Measurements from ENCODE around the gene ITGA8.
"Not testable (repeated sequence)": the region's sequence is repeated elsewhere in the genome, so short reads cannot be mapped to it uniquely, and the experiment has no call there.

ITGA8 gene

DNA sequence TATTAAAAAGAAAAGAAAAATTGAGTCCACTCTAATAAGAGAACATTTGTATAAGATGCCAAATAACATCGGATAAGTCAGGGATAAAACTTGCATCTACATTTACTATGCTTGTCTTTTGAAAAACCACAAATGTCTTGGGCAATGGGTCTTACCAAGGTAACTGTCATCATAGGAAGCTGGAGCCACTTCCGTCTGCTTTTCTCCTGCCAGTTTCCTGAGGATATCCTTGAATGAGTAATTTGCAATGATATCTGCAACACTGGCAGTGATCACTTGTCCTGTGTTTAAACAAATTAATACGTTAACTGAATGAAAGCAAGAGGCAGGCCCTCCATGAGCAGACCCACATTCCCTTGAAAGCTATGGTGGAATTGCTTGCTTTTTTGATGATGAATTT, 47.3 kb downstream of the ITGA8 start:
- no peak for DNase-seq

DNA sequence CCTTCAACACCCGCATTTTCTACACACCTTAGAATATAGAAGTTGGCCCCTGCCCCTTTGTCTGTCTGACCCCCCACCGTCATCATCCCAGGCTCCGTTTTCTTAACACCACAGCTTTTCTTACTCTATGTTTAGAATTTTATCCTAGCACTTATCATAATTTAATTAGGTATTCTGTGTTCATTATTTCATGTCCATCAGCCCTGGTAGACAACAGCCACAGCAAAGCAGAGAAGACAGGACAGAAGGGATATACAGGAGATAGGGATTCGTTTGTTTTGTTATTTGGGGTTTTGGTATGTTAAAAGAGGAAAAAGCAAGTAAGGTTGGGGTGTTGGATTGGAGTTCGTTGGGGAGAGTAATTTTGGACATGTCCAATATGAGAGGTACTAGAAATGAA, 48.8 kb downstream of the ITGA8 start:
- DNase-seq, result no peak

DNA sequence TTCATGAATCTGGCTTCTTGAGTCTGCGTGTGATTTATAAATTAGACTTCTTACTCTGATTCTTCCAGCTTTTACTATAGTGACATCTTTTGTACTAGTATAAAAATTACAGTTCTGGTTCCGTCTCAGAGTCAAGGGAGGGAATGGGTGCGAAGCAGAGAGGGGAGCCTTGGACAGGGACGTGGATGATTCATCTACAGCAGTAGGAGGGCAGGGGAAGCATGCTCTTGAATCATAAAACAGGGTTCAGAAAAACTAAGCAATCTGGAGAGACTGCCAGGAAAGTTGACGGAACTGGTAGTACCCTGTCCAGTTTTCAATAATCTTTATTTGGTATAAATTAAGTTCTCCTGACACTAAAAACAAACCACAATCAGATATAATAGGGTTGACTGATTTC, 58.1 kb downstream of the ITGA8 start:
- no peak for DNase-seq

DNA sequence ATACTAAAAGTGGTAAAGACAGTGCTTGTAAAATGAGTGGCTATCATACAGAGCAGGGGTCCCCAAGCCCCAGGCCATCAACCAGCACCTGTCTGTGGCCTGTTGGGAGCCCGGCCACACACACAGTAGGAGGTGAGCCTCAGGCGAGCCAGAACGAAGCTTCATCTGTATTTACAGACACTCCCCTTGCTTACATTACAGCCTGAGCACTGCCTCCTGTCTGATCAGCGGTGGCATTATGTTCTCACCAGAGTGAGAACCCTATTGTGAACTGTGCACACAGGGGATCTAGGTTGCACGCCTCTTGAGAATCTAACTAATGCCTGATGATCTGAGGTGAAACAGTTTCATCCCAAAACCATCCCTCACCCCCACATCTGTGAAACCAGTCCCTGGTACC, 58.7 kb downstream of the ITGA8 start:
- no peak for DNase-seq

- DNase-seq, result no peak
These were observed 61.5 kb downstream of the ITGA8 start for GRCh38 chr10:15658069-15658702.

DNA sequence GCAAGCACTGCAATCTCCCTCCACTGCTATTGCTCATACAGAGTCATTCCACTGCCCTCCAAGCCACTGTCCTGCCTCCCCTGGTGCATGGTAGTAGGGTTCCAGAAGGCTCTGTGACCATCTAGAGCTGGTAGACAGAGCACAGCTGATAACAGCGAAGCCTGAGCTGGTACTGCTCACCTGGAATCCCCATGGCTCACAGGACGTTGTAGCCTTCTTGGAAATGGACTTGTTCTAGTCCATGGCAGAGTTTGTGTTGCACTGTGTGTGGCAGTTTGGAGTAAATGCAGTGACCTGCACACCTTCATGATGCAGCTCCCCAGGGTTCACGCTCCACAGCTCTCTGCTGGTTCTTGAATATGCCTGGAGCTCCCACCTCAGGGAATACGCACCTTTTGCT, 67.0 kb downstream of the ITGA8 start:
- DNase-seq, result no peak

- DNase-seq, result no peak
These were observed 67.6 kb downstream of the ITGA8 start for GRCh38 chr10:15652117-15652516.

DNA sequence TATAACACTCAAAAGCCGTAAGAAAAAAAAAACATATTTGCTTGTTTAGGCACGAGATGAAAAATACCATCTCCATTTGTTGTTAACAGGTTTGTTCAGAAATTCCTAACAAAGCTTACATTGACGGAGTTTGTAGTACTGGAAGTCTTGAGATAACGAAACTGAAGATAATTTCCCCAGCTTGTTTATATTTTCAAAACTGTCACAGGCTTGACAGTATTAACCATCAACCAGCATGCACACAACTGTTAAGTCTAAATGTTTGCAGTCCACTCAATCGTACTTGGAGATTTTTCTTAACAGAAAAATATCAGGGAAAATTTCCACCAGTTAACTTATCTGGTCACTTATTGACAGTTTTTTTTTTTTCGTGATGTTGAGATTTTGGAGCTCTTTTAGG, 68.5 kb downstream of the ITGA8 start:
- no peak for DNase-seq

DNA sequence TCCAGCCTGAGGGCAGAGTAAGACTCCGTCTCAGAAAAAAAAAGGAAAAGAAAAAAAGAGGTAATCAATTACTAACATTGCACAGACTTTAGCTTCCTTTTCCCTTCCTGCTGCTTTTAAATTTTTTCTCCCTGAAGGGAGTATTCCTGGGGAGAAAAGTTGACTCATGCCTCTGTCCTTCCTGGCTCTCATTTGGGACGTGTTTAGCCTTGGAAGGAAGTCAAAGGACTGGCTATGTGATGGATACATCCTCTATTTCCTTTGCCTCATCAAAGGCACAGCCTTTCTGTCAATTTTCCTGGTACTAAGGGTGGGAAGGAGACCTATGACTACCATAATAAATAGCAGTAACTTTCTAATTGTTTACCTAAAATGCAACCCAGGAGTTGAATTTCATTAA, 77.6 kb downstream of the ITGA8 start:
- DNase-seq, result no peak

GRCh38 chr10:15640536-15641085, 79.1 kb downstream of the ITGA8 start:
- DNase-seq, result no peak

DNA sequence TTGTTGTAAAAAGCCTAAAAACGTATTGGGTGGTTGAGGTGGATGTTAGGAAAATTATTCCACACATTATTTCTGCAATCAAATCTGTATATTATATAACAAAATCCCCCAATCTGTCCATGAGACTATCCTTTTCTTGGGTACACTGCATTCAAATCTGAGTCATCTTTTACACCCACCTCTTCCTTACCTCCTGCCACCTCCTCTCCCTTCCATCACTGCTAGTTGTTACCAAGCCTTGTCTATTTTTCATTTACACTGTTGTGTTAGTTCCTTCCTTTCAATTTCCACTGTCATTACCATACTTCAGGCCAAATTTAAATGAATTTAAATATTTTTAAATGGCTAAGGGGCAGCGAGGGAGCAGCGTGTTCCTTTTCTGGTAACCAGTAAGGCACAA, 83.3 kb downstream of the ITGA8 start:
- no peak for DNase-seq

DNA sequence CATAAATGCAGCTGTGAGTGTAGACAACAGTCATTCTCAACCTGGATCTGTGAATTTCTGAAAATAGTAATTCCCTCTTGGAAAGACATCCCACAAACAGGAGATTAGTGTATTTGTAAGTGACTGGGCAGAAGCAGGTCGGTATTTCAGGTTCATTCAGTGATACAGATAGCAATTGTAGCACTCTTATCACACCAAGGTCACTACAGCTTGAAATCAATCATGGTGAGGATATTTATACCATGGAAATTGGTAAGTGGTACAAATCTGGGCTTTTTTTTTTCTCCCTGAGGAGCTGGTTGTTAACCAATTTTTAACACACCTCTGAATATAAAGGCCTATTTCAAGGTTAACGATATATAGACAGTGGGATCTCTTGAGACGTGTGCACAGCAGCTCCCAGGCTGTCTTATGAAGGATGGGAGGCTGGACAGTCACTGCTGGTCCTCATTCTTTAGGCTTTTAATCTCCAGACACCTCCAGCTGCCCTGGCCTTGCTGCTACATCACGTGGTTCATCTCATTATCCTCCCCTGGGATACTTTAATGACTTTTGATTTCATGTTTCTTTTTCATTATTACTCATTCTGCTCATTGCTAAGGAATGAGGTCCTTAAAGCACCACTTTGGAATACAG, 87.1 kb downstream of the ITGA8 start:
- DNase-seq, result no peak

DNA sequence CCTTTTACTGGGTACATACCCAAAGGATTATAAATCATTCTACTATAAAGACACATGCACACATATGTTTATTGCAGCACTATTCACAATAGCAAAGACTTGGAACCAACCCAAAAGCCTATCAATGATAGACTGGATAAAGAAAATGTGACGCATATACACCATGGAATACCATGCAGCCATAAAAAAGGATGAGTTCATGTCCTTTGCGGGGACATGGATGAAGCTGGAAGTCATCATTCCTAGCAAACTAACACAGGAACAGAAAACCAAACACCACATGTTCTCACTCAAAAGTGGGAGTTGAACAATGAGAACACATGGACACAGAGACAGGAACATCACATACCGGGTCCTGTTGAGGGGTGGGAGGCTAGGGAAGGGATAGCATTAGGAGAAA, 88.5 kb downstream of the ITGA8 start:
- not testable (repeated sequence) for DNase-seq

- no peak for DNase-seq
These were observed 89.4 kb downstream of the ITGA8 start for GRCh38 chr10:15630353-15630752.

GRCh38 chr10:15627617-15628196, 92.0 kb downstream of the ITGA8 start:
- no peak for DNase-seq

- no peak for DNase-seq
These were observed 92.8 kb downstream of the ITGA8 start for GRCh38 chr10:15626937-15627336.

DNA sequence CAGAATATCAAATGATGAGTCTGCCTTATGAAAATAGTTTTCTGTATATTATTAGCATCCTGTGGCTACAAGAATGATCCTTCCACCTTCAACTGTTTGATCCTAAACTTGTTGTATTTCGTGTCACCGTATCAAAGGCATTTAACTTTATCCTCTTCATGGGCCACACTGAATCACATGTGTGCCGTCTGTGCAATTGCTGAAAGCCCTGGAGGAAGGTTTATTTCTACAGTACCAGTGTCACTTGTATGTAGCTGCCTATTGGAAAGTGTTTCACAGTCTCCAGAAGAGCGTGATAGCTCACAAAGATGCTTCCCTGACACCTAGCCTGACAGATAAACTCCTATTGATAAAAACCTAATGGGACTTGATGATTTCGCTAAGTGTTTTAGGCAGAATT, 94.5 kb downstream of the ITGA8 start:
- no peak for DNase-seq

GRCh38 chr10:15624401-15625196, 95.1 kb downstream of the ITGA8 start:
- no peak for DNase-seq

DNA sequence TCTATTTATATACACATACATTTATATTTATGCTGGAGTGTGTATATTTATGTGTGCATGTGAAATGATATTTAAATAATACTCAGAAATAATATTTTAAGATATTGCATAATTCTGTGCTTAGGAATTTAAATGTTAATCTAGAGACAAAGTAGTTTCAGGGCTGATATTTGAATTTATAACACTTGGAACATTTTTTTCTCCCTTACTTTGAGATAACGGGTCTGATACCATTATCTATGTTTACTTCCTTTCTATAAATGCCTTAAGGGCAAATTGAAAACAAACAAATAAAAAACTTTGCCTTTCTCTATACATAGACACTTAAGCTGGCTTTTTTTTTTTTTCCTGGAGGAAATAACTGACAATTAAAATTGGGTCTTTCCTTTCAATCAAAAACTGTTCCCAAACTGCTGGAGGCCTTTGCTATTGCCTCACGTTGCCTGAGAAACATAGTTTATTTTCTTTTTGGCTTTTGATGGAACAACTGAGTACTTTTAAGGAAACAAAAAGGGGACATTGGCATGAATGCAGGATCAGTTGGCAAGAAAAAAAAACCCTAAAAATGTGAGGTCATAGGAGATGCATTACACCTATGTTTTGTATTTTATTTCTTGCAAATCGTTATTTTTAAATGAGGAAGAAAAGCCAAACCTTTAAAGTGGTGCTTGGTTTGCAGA, 98.7 kb downstream of the ITGA8 start:
- no peak for DNase-seq

- no peak for DNase-seq
These were observed 99.4 kb downstream of the ITGA8 start for GRCh38 chr10:15620337-15620736.

GRCh38 chr10:15609246-15609645, 110.5 kb downstream of the ITGA8 start:
- no peak for DNase-seq

DNA sequence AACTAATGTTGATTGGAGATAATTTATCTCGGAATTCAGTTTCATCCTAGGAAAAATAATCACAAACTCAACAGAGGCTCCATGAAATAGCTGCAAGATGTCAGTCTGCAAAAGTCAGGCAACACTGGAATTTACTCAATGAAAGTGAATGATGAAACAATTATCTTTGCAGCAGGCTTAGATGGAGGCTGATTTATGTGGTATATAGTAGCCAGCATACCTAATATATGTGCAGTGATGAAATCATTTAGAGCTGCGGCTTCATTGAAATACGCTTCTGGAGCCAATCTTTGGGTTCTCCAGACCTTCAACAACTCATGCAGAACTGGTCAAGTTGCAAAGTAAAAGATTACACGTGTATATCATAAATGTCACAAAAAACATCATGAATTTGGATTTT, 113.3 kb downstream of the ITGA8 start:
- no peak for DNase-seq
